ENCODE data around the gene PTPN4. TPM values are rescaled to one million over a fixed set of nuclear protein-coding genes. Genes with fewer than 3 reads are reported as not detected.
A peak's percentile ranks its signal among the peaks of the same experiment; 100 is the strongest.

Gene PTPN4
- total RNA-seq (2021) (42.2 and 51.5 TPM in 2 replicates), Bru-seq, nascent RNA (percentile 88 among the genes with signal in this experiment), BruChase-seq, experiment 1, labeled RNA remaining after a 2-hour chase (percentile 78 among the genes with signal in this experiment), BruChase-seq, experiment 2, labeled RNA remaining after a 6-hour chase (percentile 63 among the genes with signal in this experiment)
- long read RNA-seq, full-length matches to known transcripts: 8 of 25 reads
- long read RNA-seq, partial matches to known transcripts: 4 of 25 reads
- long read RNA-seq, other reads (novel, unspliced or antisense): 13 of 25 reads

DNA sequence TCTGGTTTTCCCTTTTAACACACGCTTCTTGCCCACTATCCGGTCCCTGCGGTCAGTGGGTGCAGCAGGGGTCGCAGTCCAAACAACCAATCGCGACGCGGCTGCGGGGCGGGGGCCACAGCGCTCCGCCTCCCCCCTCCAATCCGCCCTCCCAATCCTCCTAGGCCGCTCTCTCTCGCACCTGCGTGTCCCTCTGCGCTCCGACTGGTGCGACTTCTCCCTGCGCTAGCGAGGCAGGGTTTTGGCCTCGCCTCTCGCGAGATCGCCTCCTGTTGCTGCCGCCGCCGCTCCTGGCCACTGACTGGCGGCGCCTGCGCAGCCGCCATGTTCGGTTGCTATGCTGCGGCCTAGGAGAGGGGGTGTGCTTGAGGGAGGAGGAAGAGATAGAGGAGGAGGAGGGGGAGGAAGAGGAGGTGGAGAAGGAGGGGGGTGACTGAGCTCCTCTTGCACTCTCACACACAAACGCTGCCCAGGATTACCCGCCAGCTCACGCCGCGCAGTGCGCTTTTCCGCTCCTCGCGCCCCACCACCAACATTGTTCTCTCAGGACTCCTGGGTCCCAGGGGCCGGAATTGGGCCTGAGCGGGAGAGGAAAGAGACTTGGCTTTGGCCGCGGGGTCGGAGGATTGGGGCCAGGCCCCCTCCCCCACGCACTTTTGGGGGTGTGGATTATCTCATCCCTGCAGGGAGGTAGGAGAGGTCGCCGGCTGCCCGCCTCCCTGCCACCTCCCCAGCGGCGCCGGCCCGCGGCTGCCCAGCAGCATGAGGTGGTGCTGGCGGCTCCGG is at the start of gene PTPN4:
TSS of gene PTPN4 (plus strand) at position 472 of the 786 bp plus-strand sequence. CDS start 49,932 bp downstream, outside the sequence.
- BruUV-seq (replicated peaks): no TSS peak
- intact Hi-C loops (cut with micrococcal nuclease; ENCODE audit: unreplicated experiment): loop anchor here (5.0 to 10.0 kb wide), 3 partner anchors 38 to 345 kb away; no protein-coding TSS in a partner anchor
- CTCF ChIA-PET: interaction anchor here (0.6 kb wide), 1 partner anchor 115 kb away, joined by 4 read pairs; no protein-coding TSS in a partner anchor

GRCh38 chr2:119710281-119710680 is 49.4 kb upstream of the PTPN4 start:
- POLR2A ChIA-PET (ENCODE audit: low non-redundant PET): no interaction called here
- Histone ChIP-seq H3K36me3 (ENCODE audit: insufficient read depth, low read length, poor library complexity, severe bottlenecking) (no peaks in the 10 kb centered on the region), H3K9me3 (ENCODE audit: low read depth, low read length, poor library complexity, severe bottlenecking) (no peaks in the 10 kb centered on the region), H3K4me3 (ENCODE audit: low read depth, low read length, poor library complexity, severe bottlenecking) (no peak overlapping the region), H3K27me3 (replicated peaks; ENCODE audit: insufficient read depth, low read depth, low read length, poor library complexity) (no peaks in the 10 kb centered on the region), H3K4me1 (ENCODE audit: insufficient read depth, low read length, poor library complexity, severe bottlenecking) (no peaks in the 10 kb centered on the region), H3K27ac (ENCODE audit: low read depth, low read length, poor library complexity, severe bottlenecking) (no peak overlapping the region)
- no peak for TF ChIP-seq EZH2 (IDR thresholded peaks at IDR 0.05; ENCODE audit: borderline replicate concordance, low read depth, low read length, poor library complexity, severe bottlenecking)
- TF ChIP-seq, protein P1, sequence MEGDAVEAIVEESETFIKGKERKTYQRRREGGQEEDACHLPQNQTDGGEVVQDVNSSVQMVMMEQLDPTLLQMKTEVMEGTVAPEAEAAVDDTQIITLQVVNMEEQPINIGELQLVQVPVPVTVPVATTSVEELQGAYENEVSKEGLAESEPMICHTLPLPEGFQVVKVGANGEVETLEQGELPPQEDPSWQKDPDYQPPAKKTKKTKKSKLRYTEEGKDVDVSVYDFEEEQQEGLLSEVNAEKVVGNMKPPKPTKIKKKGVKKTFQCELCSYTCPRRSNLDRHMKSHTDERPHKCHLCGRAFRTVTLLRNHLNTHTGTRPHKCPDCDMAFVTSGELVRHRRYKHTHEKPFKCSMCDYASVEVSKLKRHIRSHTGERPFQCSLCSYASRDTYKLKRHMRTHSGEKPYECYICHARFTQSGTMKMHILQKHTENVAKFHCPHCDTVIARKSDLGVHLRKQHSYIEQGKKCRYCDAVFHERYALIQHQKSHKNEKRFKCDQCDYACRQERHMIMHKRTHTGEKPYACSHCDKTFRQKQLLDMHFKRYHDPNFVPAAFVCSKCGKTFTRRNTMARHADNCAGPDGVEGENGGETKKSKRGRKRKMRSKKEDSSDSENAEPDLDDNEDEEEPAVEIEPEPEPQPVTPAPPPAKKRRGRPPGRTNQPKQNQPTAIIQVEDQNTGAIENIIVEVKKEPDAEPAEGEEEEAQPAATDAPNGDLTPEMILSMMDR (conservative IDR thresholded peaks at IDR 0.05; ENCODE audit: low read depth, low read length): no peak
- peak; percentile 41 for DNase-seq (ENCODE audit: low spot score)
- CTCF ChIA-PET: no interaction called here
- intact Hi-C loops (cut with micrococcal nuclease; ENCODE audit: unreplicated experiment): no loop called here
- no TSS peak for BruUV-seq (replicated peaks)

More for the DNA sequence above, at the start of gene PTPN4:
- Histone ChIP-seq H3K36me3 (ENCODE audit: insufficient read depth, low read length, poor library complexity, severe bottlenecking) (no peaks in the 10 kb centered on the region), H3K4me1 (ENCODE audit: insufficient read depth, low read length, poor library complexity, severe bottlenecking) (peaks cover 22% of the 10 kb centered on the region), H3K27me3 (replicated peaks; ENCODE audit: insufficient read depth, low read depth, low read length, poor library complexity) (no peaks in the 10 kb centered on the region), H3K4me3 (ENCODE audit: low read depth, low read length, poor library complexity, severe bottlenecking) (peak within 1 kb of the TSS; percentile 84), H3K9me3 (ENCODE audit: low read depth, low read length, poor library complexity, severe bottlenecking) (no peaks in the 10 kb centered on the region), H3K27ac (ENCODE audit: low read depth, low read length, poor library complexity, severe bottlenecking) (peak within 1 kb of the TSS; percentile 85)
- peak; percentile 99 for DNase-seq (ENCODE audit: low spot score)
- TF ChIP-seq, protein P1 (conservative IDR thresholded peaks at IDR 0.05; ENCODE audit: low read depth, low read length): no peak
- TF ChIP-seq EZH2 (IDR thresholded peaks at IDR 0.05; ENCODE audit: borderline replicate concordance, low read depth, low read length, poor library complexity, severe bottlenecking): no peak
- POLR2A ChIA-PET (ENCODE audit: low non-redundant PET): interaction anchor here (0.7 kb wide), 1 partner anchor 253 kb away, joined by 4 read pairs; the partner anchor contains the start of gene EPB41L5

GRCh38 chr2:119711352-119711751 is 48.4 kb upstream of the PTPN4 start:
- BruUV-seq (replicated peaks): no TSS peak
- no peak for DNase-seq (ENCODE audit: low spot score)
- ChIA-PET POLR2A (ENCODE audit: low non-redundant PET) (no interaction called here), CTCF (no interaction called here)
- H3K27ac ChIP-seq (ENCODE audit: low read depth, low read length, poor library complexity, severe bottlenecking): no peak overlapping the region
- intact Hi-C loops (cut with micrococcal nuclease; ENCODE audit: unreplicated experiment): no loop called here
- no peak overlapping the region for H3K4me3 ChIP-seq (ENCODE audit: low read depth, low read length, poor library complexity, severe bottlenecking)
- H3K4me1 ChIP-seq (ENCODE audit: insufficient read depth, low read length, poor library complexity, severe bottlenecking): no peaks in the 10 kb centered on the region
- H3K36me3 ChIP-seq (ENCODE audit: insufficient read depth, low read length, poor library complexity, severe bottlenecking): no peaks in the 10 kb centered on the region
- H3K27me3 ChIP-seq (replicated peaks; ENCODE audit: insufficient read depth, low read depth, low read length, poor library complexity): no peaks in the 10 kb centered on the region
- no peak for TF ChIP-seq EZH2 (IDR thresholded peaks at IDR 0.05; ENCODE audit: borderline replicate concordance, low read depth, low read length, poor library complexity, severe bottlenecking)
- TF ChIP-seq, protein P1 (conservative IDR thresholded peaks at IDR 0.05; ENCODE audit: low read depth, low read length): no peak
- H3K9me3 ChIP-seq (ENCODE audit: low read depth, low read length, poor library complexity, severe bottlenecking): no peaks in the 10 kb centered on the region

All from A673 (cell line).